Mesendoderm (in vitro differentiated cells): ENCODE data around the gene TUBA4B.

Experiments used
- DNase-seq: peaks from one replicate; pipeline ENCODE4 v3.0.0; 2013
- H2AK5ac ChIP-seq: 2 replicates; pipeline ENCODE4 v1.6.1; 2013; ENCODE audit warnings: low read length, inconsistent platforms
- H2BK120ac ChIP-seq: 2 replicates; pipeline ENCODE4 v1.6.1; 2013; ENCODE audit warnings: low read depth, mild to moderate bottlenecking, low read length, moderate library complexity, mixed read lengths
- H2BK15ac ChIP-seq: replicated peaks from 2 replicates; pipeline ENCODE4 v1.6.1; 2013; ENCODE audit warnings: low read depth, mild to moderate bottlenecking, moderate library complexity
- H2BK5ac ChIP-seq: 2 replicates; pipeline ENCODE4 v1.6.1; 2013; ENCODE audit warnings: low read length, inconsistent platforms
- H3K18ac ChIP-seq: 2 replicates; pipeline ENCODE4 v1.6.1; 2013; ENCODE audit warnings: mild to moderate bottlenecking, low read length, mixed read lengths
- H3K23ac ChIP-seq: one replicate; pipeline ENCODE4 v1.6.1; 2013; ENCODE audit warnings: low read length
- H3K27ac ChIP-seq: 2 replicates; pipeline ENCODE4 v1.5.1; 2013; ENCODE audit warnings: low read depth, mild to moderate bottlenecking, inconsistent platforms, low read length, moderate library complexity
- H3K27me3 ChIP-seq: 2 replicates; pipeline ENCODE4 v1.6.1; 2013; ENCODE audit warnings: low read length, control low read depth, mild to moderate bottlenecking, inconsistent platforms; ENCODE audit not compliant: insufficient read depth, poor library complexity
- H3K36me3 ChIP-seq: 2 replicates; pipeline ENCODE4 v1.6.1; 2013; ENCODE audit warnings: low read length, inconsistent platforms; ENCODE audit not compliant: control insufficient read depth, insufficient read depth
- H3K4ac ChIP-seq: one replicate; pipeline ENCODE4 v1.6.1; 2013; ENCODE audit warnings: low read depth, mild to moderate bottlenecking, low read length, moderate library complexity
- H3K4me1 ChIP-seq: 2 replicates; pipeline ENCODE4 v1.6.1; 2013; ENCODE audit warnings: low read depth, low read length, inconsistent platforms; ENCODE audit not compliant: control insufficient read depth
- H3K4me2 ChIP-seq: 2 replicates; pipeline ENCODE4 v1.6.1; 2013; ENCODE audit warnings: low read length
- H3K4me3 ChIP-seq: 2 replicates; pipeline ENCODE4 v1.5.1; 2013; ENCODE audit warnings: mild to moderate bottlenecking, low read length
- H3K56ac ChIP-seq: one replicate; pipeline ENCODE4 v1.6.1; 2013; ENCODE audit warnings: low read length
- H3K79me1 ChIP-seq: 2 replicates; pipeline ENCODE4 v1.6.1; 2013; ENCODE audit warnings: low read length, inconsistent platforms
- H3K79me2 ChIP-seq: 2 replicates; pipeline ENCODE4 v1.6.1; 2013; ENCODE audit warnings: mild to moderate bottlenecking, low read length; ENCODE audit not compliant: control insufficient read depth, insufficient read depth
- H3K9ac ChIP-seq: 2 replicates; pipeline ENCODE4 v1.6.1; 2013; ENCODE audit warnings: low read length, inconsistent platforms
- H4K5ac ChIP-seq: one replicate; pipeline ENCODE4 v1.6.1; 2013; ENCODE audit warnings: low read length
- H4K8ac ChIP-seq: one replicate; pipeline ENCODE4 v1.6.1; 2013; ENCODE audit warnings: low read depth, mild to moderate bottlenecking, control low read depth, low read length, moderate library complexity
- WGBS: extraction: QIAGEN DNeasy Blood & Tissue Kit; methylation state at CpG from one replicate; pipeline ENCODE4 v1.1.7; 2013; ENCODE audit warnings: low lambda C conversion rate, missing lambda C conversion rate; ENCODE audit not compliant: insufficient coverage; ENCODE audit errors: extremely low coverage; 5-methylcytosine and 5-hydroxymethylcytosine counted together

The TUBA4B gene

DNA sequence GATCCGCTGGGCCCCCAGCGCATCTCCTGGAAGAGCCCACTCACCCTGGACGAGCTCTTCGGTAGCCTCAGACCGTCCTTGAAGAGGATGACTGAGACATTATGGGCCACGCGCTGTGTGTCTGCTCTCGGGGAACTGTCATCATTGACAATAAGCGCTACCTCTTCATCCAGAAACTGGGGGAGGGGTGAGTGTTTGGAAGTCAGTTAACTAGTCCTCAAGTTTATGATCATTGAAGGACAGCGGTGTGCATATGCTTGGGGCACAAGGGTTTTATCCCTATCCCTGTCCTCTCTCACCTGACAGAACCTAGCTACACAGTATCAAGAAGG, 7.2 kb upstream of the TUBA4B start:
- Histone ChIP-seq H3K27ac (no peak overlapping the region), H3K4ac (peak overlapping the region; percentile 59), H3K79me2 (no peaks in the 10 kb centered on the region), H4K8ac (no peak overlapping the region), H3K23ac (no peak overlapping the region), H3K9ac (peak overlapping the region; percentile 99), H3K18ac (no peak overlapping the region), H2BK15ac (no peak overlapping the region), H3K56ac (peak overlapping the region; percentile 100), H2AK5ac (peak overlapping the region; percentile 22), H3K4me1 (peaks cover 2% of the 10 kb centered on the region), H3K4me2 (peak overlapping the region; percentile 78), H2BK120ac (no peak overlapping the region), H3K27me3 (no peaks in the 10 kb centered on the region), H4K5ac (no peak overlapping the region), H3K36me3 (no peaks in the 10 kb centered on the region), H3K4me3 (peak overlapping the region; percentile 95), H2BK5ac (no peak overlapping the region), H3K79me1 (peaks cover 7% of the 10 kb centered on the region)
- WGBS: no CpG with 5 or more reads among the region's 10 CpGs
- DNase-seq: no peak

DNA sequence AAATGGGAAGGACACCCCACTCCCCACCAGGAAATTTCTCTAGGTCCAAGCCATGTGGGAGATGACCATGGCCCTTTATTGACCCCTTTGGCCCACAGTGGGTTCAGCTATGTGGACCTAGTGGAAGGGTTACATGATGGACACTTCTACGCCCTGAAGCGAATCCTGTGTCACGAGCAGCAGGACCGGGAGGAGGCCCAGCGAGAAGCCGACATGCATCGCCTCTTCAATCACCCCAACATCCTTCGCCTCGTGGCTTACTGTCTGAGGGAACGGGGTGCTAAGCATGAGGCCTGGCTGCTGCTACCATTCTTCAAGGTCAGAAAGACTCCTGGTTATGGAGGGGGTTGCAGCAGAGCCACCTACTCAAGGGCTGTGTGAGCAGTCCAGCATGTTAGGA, 6.5 kb upstream of the TUBA4B start:
- no peak overlapping the region for H3K4me2 ChIP-seq
- no peak for DNase-seq
- H3K79me2 ChIP-seq: no peaks in the 10 kb centered on the region
- no peak overlapping the region for H2BK5ac ChIP-seq
- H3K56ac ChIP-seq: no peak overlapping the region
- no peak overlapping the region for H3K18ac ChIP-seq
- no peak overlapping the region for H2BK15ac ChIP-seq
- H2AK5ac ChIP-seq: no peak overlapping the region
- peaks cover 2% of the 10 kb centered on the region for H3K4me1 ChIP-seq
- no peaks in the 10 kb centered on the region for H3K36me3 ChIP-seq
- H3K4ac ChIP-seq: no peak overlapping the region
- no CpG with 5 or more reads among the region's 10 CpGs for WGBS
- H2BK120ac ChIP-seq: no peak overlapping the region
- peaks cover 7% of the 10 kb centered on the region for H3K79me1 ChIP-seq
- H3K23ac ChIP-seq: no peak overlapping the region
- no peak overlapping the region for H4K8ac ChIP-seq
- no peak overlapping the region for H3K9ac ChIP-seq
- no peak overlapping the region for H3K27ac ChIP-seq
- H3K4me3 ChIP-seq: no peak overlapping the region
- no peak overlapping the region for H4K5ac ChIP-seq
- no peaks in the 10 kb centered on the region for H3K27me3 ChIP-seq

DNA sequence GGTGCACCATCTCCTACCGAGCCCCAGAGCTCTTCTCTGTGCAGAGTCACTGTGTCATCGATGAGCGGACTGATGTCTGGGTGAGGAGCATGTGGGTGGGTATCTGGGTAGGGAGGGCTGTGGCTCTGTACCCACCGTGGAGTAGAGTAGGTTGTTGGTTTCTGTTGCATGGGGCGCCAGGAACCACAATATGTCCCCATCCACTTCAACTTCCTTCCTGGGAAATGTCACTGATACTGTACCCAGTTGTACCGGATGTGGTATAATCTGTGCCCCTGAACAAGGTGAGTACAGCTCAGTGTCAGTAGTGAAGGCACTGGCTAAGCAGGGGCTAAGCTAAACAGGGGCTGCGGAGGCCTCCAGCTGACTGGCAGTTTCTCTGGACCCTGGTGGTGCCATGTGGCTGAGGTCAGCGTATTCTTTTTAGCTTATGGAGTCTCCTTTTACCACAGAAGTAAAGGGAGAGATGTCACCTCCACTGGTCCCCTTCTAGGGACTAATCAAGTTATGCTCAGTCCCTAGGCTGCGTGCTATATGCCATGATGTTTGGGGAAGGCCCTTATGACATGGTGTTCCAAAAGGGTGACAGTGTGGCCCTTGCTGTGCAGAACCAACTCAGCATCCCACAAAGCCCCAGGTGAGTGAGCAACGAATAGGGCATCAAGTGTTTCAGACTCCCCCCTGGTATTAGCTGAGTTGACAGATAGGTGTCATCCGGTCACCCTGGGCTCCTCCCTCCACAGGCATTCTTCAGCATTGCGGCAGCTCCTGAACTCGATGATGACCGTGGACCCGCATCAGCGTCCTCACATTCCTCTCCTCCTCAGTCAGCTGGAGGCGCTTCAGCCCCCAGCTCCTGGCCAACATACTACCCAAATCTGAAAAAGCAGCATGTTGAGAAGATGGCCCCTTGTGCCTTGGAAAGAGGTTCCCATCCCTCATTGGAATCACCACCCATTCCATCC, 5.1 kb upstream of the TUBA4B start:
- Histone ChIP-seq H2BK15ac (no peak overlapping the region), H3K9ac (no peak overlapping the region), H3K27ac (no peak overlapping the region), H3K4me2 (no peak overlapping the region), H3K36me3 (no peaks in the 10 kb centered on the region), H3K4me3 (no peak overlapping the region), H2BK120ac (no peak overlapping the region), H3K27me3 (no peaks in the 10 kb centered on the region), H2BK5ac (no peak overlapping the region), H3K79me2 (peaks cover 2% of the 10 kb centered on the region), H4K8ac (no peak overlapping the region), H4K5ac (no peak overlapping the region), H3K23ac (no peak overlapping the region), H3K56ac (no peak overlapping the region), H3K79me1 (peaks cover 9% of the 10 kb centered on the region), H3K4me1 (peaks cover 7% of the 10 kb centered on the region), H3K18ac (no peak overlapping the region), H2AK5ac (no peak overlapping the region), H3K4ac (no peak overlapping the region)
- DNase-seq: peak; percentile 75
- no CpG with 5 or more reads among the region's 17 CpGs for WGBS

DNA sequence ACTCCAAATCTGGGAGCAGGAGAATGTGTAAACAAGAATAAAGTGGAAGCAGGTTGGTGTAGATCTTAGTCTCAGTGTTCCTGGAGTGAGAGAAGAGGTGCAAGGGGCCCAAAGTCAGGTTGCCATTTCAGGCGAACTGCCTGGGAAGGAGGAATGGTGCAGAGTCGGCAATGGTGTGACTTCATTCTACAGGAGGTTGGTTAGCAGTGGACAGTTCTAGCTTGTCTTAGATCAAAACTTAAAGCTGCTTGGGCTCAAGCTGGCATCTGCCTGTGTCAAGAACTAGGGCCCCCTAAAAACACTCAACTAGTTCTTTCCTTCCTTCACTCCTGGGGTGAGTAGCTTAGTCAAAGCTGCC, 4.2 kb upstream of the TUBA4B start:
- H3K27ac ChIP-seq: no peak overlapping the region
- H3K79me2 ChIP-seq: peaks cover 2% of the 10 kb centered on the region
- WGBS: no CpG with 5 or more reads among the region's 2 CpGs
- DNase-seq: no peak
- H3K18ac ChIP-seq: no peak overlapping the region
- no peak overlapping the region for H2BK120ac ChIP-seq
- H3K4ac ChIP-seq: no peak overlapping the region
- H2BK5ac ChIP-seq: no peak overlapping the region
- H2AK5ac ChIP-seq: no peak overlapping the region
- H3K9ac ChIP-seq: no peak overlapping the region
- no peak overlapping the region for H3K23ac ChIP-seq
- H3K79me1 ChIP-seq: peaks cover 9% of the 10 kb centered on the region
- no peak overlapping the region for H4K8ac ChIP-seq
- H3K4me3 ChIP-seq: no peak overlapping the region
- no peak overlapping the region for H2BK15ac ChIP-seq
- H3K36me3 ChIP-seq: no peaks in the 10 kb centered on the region
- H3K4me1 ChIP-seq: peaks cover 7% of the 10 kb centered on the region
- H3K56ac ChIP-seq: peak overlapping the region; percentile 51
- H3K4me2 ChIP-seq: no peak overlapping the region
- no peak overlapping the region for H4K5ac ChIP-seq
- H3K27me3 ChIP-seq: no peaks in the 10 kb centered on the region

DNA sequence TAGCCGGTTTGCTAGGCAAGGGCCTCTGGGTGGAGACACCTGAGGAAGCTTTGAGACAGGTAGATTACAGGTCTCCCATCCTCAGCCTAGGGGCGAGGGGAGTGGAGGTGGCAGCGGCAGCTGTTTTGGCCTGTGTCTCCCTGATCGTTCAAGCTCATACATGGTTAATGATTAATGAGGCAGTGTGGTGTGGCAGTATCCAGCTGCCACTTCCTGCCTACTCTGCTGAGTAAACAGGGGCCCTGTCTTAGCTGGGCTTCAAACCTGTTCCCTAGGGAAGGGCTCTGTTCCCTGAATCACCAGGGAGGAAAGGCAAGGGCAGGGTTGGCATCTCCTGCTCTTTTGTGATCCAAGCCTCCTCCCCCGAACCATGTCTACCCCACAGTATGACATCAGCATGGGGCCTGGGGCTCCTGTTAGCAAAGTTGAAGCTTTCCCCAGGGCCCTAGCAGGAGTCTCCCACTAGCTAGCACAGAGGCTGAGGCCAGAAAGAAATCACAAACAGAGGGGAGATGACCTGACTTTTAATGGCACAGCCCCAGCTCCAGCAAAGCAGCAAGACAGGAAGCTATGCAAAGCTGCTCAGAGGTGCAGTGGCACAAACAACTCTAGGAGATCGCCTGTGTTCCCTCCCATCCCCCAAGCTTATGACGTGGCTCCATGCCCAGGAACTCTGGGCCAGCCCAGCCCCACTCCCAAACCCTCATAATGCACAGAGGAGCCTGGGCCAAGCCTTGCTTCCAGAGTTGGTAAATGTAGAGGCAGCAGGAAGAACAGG, 3.7 kb upstream of the TUBA4B start:
- no peak overlapping the region for H4K8ac ChIP-seq
- WGBS: no CpG with 5 or more reads among the region's 7 CpGs
- no peak overlapping the region for H2BK120ac ChIP-seq
- peak overlapping the region; percentile 18 for H3K9ac ChIP-seq
- no peak overlapping the region for H3K23ac ChIP-seq
- H3K36me3 ChIP-seq: no peaks in the 10 kb centered on the region
- H3K27me3 ChIP-seq: peaks cover 4% of the 10 kb centered on the region
- H3K18ac ChIP-seq: no peak overlapping the region
- no peak overlapping the region for H2BK5ac ChIP-seq
- H3K56ac ChIP-seq: peak overlapping the region; percentile 38
- no peak overlapping the region for H2BK15ac ChIP-seq
- H3K4me2 ChIP-seq: no peak overlapping the region
- no peak overlapping the region for H3K4ac ChIP-seq
- H3K79me2 ChIP-seq: peaks cover 2% of the 10 kb centered on the region
- peaks cover 9% of the 10 kb centered on the region for H3K79me1 ChIP-seq
- no peak overlapping the region for H2AK5ac ChIP-seq
- no peak overlapping the region for H4K5ac ChIP-seq
- no peak overlapping the region for H3K4me3 ChIP-seq
- H3K27ac ChIP-seq: peak overlapping the region; percentile 40
- peaks cover 7% of the 10 kb centered on the region for H3K4me1 ChIP-seq
- DNase-seq: peak; percentile 61
